Bronchial epithelial cell (primary cell): Measurements from ENCODE around the gene CPSF3. TPM values are rescaled to one million over a fixed set of nuclear protein-coding genes. Genes with fewer than 3 reads are reported as not detected.

Source experiments
- DNase-seq: peaks from one replicate; pipeline ENCODE4 v3.0.0-alpha.2; 2010; ENCODE audit warnings: low read depth
- FAIRE-seq: peaks from 2 replicates; lab custom pipeline; 2011; peaks lifted over from hg19 to GRCh38; lab: Jason Lieb, UNC
- H3K27me3 ChIP-seq: 2 replicates; pipeline ENCODE4 v1.5.1; 2011; ENCODE audit warnings: low read length; ENCODE audit not compliant: control insufficient read depth, insufficient read depth
- H3K36me3 ChIP-seq: 2 replicates; pipeline ENCODE4 v1.5.1; 2011; ENCODE audit warnings: low read length; ENCODE audit not compliant: control insufficient read depth, insufficient read depth
- H3K4me3 ChIP-seq: 2 replicates; pipeline ENCODE4 v1.5.1; 2011; ENCODE audit warnings: mild to moderate bottlenecking, low read depth, low read length, control low read depth
- total RNA-seq: library from RNA; depleted of rRNA; stranded (reverse); fragments of >200 nt; gene quantifications from 2 replicates; pipeline ENCODE4 v1.2.1, GENCODE V29; 2014
- TF ChIP-seq, protein P1 (sequence below): IDR thresholded peaks from 2 replicates; pipeline ENCODE4 v1.5.1; 2011; ENCODE audit warnings: mild to moderate bottlenecking, moderate library complexity, low read length, control low read depth, inconsistent platforms; ENCODE audit not compliant: insufficient read depth, severe bottlenecking

CPSF3 gene
- total RNA-seq, 1 donor from 2014 or later: 50.8 TPM

DNA sequence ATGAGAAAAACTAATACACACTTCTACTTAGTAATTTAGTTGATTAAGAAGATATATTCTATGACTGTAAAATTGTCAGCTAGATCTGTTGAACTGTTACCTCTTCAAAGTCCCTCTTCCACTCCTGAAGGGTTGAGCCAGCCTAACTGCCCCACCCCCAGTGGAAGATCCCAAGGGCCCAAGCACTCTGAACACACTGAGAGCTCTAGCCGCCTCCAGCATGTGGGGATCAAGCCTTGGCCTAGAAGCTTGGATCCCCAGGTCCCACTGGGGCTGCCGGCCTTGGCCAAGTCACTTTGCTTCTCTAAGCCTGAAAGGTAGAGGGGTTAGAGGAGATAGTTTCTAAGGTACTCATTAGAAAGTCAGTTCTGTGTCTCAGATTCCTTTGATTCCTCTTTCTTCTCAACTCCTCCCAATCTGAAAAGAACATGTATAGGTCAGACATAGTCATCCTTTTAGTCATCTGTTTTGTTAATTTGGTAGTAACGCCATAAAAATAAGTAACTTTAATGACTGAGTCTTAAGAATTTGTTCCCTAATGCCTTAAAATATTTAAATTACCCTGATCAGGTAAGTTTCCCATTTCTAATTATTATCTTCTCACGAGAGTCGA lies 5.6 kb downstream of the CPSF3 start:
- peaks cover 11% of the 10 kb centered on the region for H3K36me3 ChIP-seq
- no peak overlapping the region for H3K4me3 ChIP-seq
- DNase-seq (peak; percentile 22), FAIRE-seq (no peak)
- TF ChIP-seq, protein P1, sequence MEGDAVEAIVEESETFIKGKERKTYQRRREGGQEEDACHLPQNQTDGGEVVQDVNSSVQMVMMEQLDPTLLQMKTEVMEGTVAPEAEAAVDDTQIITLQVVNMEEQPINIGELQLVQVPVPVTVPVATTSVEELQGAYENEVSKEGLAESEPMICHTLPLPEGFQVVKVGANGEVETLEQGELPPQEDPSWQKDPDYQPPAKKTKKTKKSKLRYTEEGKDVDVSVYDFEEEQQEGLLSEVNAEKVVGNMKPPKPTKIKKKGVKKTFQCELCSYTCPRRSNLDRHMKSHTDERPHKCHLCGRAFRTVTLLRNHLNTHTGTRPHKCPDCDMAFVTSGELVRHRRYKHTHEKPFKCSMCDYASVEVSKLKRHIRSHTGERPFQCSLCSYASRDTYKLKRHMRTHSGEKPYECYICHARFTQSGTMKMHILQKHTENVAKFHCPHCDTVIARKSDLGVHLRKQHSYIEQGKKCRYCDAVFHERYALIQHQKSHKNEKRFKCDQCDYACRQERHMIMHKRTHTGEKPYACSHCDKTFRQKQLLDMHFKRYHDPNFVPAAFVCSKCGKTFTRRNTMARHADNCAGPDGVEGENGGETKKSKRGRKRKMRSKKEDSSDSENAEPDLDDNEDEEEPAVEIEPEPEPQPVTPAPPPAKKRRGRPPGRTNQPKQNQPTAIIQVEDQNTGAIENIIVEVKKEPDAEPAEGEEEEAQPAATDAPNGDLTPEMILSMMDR: no peak
- no peaks in the 10 kb centered on the region for H3K27me3 ChIP-seq

DNA sequence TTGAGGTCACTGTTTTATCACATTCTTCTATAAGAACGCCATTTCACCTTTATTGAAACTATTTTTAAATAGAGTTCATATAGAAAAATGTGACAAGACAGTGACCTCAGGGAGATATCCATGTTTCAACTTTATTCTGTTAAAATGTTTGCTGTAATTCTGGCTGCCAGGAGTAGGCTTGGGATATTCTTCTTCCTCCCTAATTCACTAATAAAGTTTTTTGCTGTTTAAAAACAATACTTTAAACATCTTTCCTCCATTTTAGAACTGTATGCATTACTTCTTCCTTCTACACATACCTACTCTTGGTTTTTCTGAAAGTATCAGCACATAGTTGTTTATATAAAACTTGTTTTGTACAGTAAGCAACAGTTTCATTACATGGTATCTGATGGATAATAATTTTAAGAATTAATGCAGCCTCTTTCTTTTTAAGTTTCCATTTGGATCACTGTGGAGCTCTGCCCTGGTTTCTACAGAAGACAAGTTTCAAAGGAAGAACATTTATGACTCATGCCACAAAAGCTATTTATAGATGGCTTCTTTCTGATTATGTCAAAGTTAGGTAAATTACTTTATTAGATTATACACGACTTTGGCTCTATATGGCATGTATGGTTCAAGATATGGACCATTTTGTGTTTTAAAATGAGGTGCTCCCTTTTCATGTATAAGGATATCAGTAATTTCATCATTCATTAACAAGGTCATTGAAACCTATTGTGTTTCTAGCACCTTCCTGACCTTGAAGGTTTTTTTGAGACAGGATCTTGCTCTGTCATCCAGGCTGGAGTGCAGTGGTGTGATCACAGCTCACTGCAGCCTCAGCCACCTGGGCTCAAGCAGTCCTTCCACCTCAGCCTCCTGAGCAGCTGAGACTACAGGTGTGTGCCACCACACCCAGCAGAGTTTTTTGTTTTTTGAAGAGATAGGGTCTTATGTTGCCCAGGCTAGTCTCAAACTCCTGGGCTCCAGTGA lies 7.2 kb downstream of the CPSF3 start:
- FAIRE-seq (no peak), DNase-seq (peak; percentile 39)
- Histone ChIP-seq H3K4me3 (no peak overlapping the region), H3K36me3 (peaks cover 11% of the 10 kb centered on the region), H3K27me3 (no peaks in the 10 kb centered on the region)
- TF ChIP-seq, protein P1: no peak

DNA sequence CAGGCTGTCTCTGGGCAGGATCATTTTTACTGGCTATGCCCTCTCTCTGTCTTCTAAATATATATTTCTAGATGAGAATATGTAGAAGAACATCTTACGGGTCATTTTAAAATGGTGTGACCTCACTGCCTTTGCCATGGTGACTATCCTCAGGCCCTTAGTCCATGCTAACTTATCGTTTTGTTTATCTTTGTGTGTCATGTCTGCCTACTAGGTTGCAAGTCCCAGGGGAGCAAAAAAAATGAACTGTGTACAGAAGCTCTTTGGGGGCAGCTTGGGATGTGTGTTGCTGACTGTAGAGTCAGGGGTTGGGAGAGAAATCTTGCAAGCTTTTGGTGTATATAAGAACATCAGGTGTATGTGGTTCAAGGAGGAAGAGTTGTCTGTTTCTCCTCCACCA lies 11.0 kb downstream of the CPSF3 start:
- Histone ChIP-seq H3K27me3 (no peaks in the 10 kb centered on the region), H3K4me3 (no peak overlapping the region), H3K36me3 (peaks cover 15% of the 10 kb centered on the region)
- FAIRE-seq (peak; percentile 23), DNase-seq (no peak)
- TF ChIP-seq, protein P1: no peak

DNA sequence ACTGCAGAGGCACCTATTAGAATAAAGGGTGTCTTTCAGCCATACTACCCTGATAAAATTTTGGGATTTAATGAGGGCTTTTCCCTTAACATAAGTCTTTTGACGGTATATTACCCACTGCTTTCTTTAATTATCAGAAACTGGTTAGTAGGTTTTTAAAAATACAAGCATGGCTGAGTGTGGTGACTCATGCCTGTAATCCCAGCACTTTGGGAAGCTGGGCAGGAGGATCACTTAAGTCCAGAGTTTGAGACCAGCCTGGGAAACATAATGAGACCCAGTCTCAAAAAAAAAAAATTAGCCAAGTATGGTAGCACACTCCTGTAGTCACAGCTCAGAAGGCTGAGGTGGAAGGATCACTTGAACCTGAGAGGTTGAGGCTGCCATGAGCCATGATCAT lies 16.1 kb downstream of the CPSF3 start:
- no peak for DNase-seq
- Histone ChIP-seq H3K4me3 (no peak overlapping the region), H3K27me3 (no peaks in the 10 kb centered on the region), H3K36me3 (peaks cover 12% of the 10 kb centered on the region)
- no peak for FAIRE-seq
- TF ChIP-seq, protein P1: no peak

DNA sequence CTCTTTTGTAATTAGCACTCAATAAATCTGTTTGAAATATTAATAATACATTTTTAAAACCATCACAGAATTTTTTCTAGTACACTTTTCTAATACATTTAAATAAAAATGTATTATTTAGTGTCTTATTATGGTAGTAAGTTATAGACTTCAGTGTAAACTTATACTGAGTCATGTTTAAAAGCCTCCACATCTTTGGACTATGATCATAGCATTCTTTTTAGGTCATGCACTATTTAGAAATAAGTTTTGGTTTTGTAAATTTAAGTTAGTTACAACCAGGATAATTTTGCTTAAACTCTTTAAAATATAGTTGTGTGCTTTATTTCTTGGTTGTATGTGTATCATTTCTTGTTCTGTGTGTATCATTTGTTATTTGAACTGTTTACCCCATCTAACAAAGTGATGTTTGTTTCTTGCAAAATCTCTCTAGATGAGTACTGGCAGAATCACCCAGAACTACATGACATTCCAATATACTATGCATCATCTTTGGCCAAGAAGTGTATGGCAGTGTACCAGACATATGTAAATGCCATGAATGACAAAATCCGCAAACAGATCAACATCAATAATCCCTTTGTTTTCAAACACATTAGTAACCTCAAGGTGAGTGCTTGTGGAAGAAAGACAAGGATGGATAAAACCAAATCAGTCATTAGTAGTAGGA lies 16.7 kb downstream of the CPSF3 start:
- Histone ChIP-seq H3K27me3 (no peaks in the 10 kb centered on the region), H3K36me3 (peaks cover 13% of the 10 kb centered on the region), H3K4me3 (no peak overlapping the region)
- DNase-seq (peak; percentile 41), FAIRE-seq (no peak)
- TF ChIP-seq, protein P1: no peak
